ENCODE measurements around the gene OR4M2.
"Not testable (repeated sequence)": the region's sequence is repeated elsewhere in the genome, so short reads cannot be mapped to it uniquely, and the experiment has no call there.

OR4M2 gene

GRCh38 chr15:22080227-22080626 is at the start of gene OR4M2:
OR4M2 (plus strand) TSS chr15:22080527; CDS start chr15:22080625, 98 bp downstream.
- H3K4me1 Mint-ChIP-seq; H3K4me3 Mint-ChIP-seq; H3K27ac Mint-ChIP-seq; H3K27me3 Mint-ChIP-seq (ENCODE audit: low read depth); H3K9me3 Mint-ChIP-seq; H3K36me3 Mint-ChIP-seq (ENCODE audit: low read depth): not testable (repeated sequence)

GRCh38 chr15:22069267-22069666 is 11.1 kb upstream of the OR4M2 start:
- H3K27ac Mint-ChIP-seq; H3K36me3 Mint-ChIP-seq (ENCODE audit: low read depth); H3K4me3 Mint-ChIP-seq; H3K9me3 Mint-ChIP-seq; H3K4me1 Mint-ChIP-seq; H3K27me3 Mint-ChIP-seq (ENCODE audit: low read depth): not testable (repeated sequence)

GRCh38 chr15:22081386-22081785 is 1.1 kb downstream of the OR4M2 start:
- not testable (repeated sequence) for H3K9me3 Mint-ChIP-seq; H3K36me3 Mint-ChIP-seq (ENCODE audit: low read depth); H3K27me3 Mint-ChIP-seq (ENCODE audit: low read depth)

GRCh38 chr15:22098616-22099253 is 18.4 kb downstream of the OR4M2 start:
- not testable (repeated sequence) for H3K27me3 Mint-ChIP-seq (ENCODE audit: low read depth); H3K9me3 Mint-ChIP-seq; H3K4me3 Mint-ChIP-seq; H3K36me3 Mint-ChIP-seq (ENCODE audit: low read depth); H3K4me1 Mint-ChIP-seq; H3K27ac Mint-ChIP-seq

More at GRCh38 chr15:22081386-22081785, 1.1 kb downstream of the OR4M2 start:
- H3K4me3 Mint-ChIP-seq, H3K4me1 Mint-ChIP-seq, H3K27ac Mint-ChIP-seq: not testable (repeated sequence)

- not testable (repeated sequence) for H3K36me3 Mint-ChIP-seq (ENCODE audit: low read depth); H3K4me1 Mint-ChIP-seq; H3K4me3 Mint-ChIP-seq; H3K9me3 Mint-ChIP-seq; H3K27ac Mint-ChIP-seq; H3K27me3 Mint-ChIP-seq (ENCODE audit: low read depth)
These were observed 19.1 kb downstream of the OR4M2 start for GRCh38 chr15:22099289-22099891.

- H3K4me3 Mint-ChIP-seq; H3K4me1 Mint-ChIP-seq; H3K27ac Mint-ChIP-seq; H3K27me3 Mint-ChIP-seq (ENCODE audit: low read depth); H3K36me3 Mint-ChIP-seq (ENCODE audit: low read depth); H3K9me3 Mint-ChIP-seq: not testable (repeated sequence)
These were observed 41.7 kb downstream of the OR4M2 start for GRCh38 chr15:22122033-22122432.
